OCI-LY1 (cell line): ENCODE results near the gene TSC22D1.

Experiments used
- H2AFZ ChIP-seq: fragments of 200-600 bp; sonication (generic), shearing (Covaris generic); 2 replicates; pipeline ENCODE4 v1.6.0; 2014; ENCODE audit warnings: antibody characterized with exemption, mild to moderate bottlenecking, low read length
- H3F3A ChIP-seq: fragments of 200-600 bp; sonication (generic), shearing (Covaris generic); 2 replicates; pipeline ENCODE4 v1.6.0; 2014; ENCODE audit warnings: mild to moderate bottlenecking, antibody characterized with exemption, low read length, moderate library complexity; ENCODE audit not compliant: insufficient read depth
- H3K27ac ChIP-seq: fragments of 200-600 bp; sonication (generic); 2 replicates; pipeline ENCODE4 v1.5.1; 2014; ENCODE audit warnings: low read length, mixed run types, mild to moderate bottlenecking, low read depth; ENCODE audit not compliant: poor library complexity, severe bottlenecking
- H3K27me3 ChIP-seq: fragments of 200-600 bp; sonication (generic); 2 replicates; pipeline ENCODE4 v1.6.0; 2014; ENCODE audit warnings: antibody characterized with exemption, mild to moderate bottlenecking, low read length, moderate library complexity; ENCODE audit not compliant: insufficient read depth
- H3K36me3 ChIP-seq: fragments of 200-600 bp; sonication (generic); 2 replicates; pipeline ENCODE4 v1.6.1; 2014; ENCODE audit warnings: mild to moderate bottlenecking, antibody characterized with exemption, low read length, moderate library complexity, mixed read lengths; ENCODE audit not compliant: insufficient read depth
- H3K4me1 ChIP-seq: fragments of 200-600 bp; sonication (generic); 2 replicates; pipeline ENCODE4 v1.5.1; 2014; ENCODE audit warnings: mild to moderate bottlenecking, low read length, moderate library complexity; ENCODE audit not compliant: insufficient read depth, severe bottlenecking
- H3K4me2 ChIP-seq: fragments of 200-600 bp; sonication (generic), shearing (Covaris generic); 2 replicates; pipeline ENCODE4 v1.6.1; 2014; ENCODE audit warnings: low read length
- H3K4me3 ChIP-seq: fragments of 200-600 bp; sonication (generic); 2 replicates; pipeline ENCODE4 v1.5.1; 2014; ENCODE audit warnings: low read length, low read depth, mild to moderate bottlenecking, mixed read lengths; ENCODE audit not compliant: poor library complexity, severe bottlenecking
- H3K79me2 ChIP-seq: fragments of 200-600 bp; shearing (Covaris generic); 2 replicates; pipeline ENCODE4 v1.6.1; 2016; ENCODE audit warnings: mixed run types, low read length, mixed read lengths; ENCODE audit not compliant: insufficient read depth
- H3K9ac ChIP-seq: fragments of 200-600 bp; sonication (generic), shearing (Covaris generic); 2 replicates; pipeline ENCODE4 v1.6.1; 2014; ENCODE audit warnings: mild to moderate bottlenecking, low read length, mixed read lengths
- H3K9me2 ChIP-seq: fragments of 200-600 bp; sonication (generic), shearing (Covaris generic); 2 replicates; pipeline ENCODE4 v1.6.1; 2014; ENCODE audit warnings: low read depth, mild to moderate bottlenecking, low read length, mixed read lengths
- H3K9me3 ChIP-seq: fragments of 200-600 bp; shearing (Covaris generic); 2 replicates; pipeline ENCODE4 v1.6.1; 2014; ENCODE audit warnings: low read length, mixed read lengths
- H4K20me1 ChIP-seq: fragments of 200-600 bp; sonication (generic), shearing (Covaris generic); 2 replicates; pipeline ENCODE4 v1.6.0; 2016; ENCODE audit warnings: mild to moderate bottlenecking, low read length; ENCODE audit not compliant: insufficient read depth
- CTCF ChIP-seq: fragments of 200-600 bp; sonication (generic), shearing (Covaris generic); IDR thresholded peaks from 2 replicates; pipeline ENCODE4 v1.5.1; 2017; ENCODE audit warnings: mild to moderate bottlenecking, antibody characterized with exemption, low read length, moderate library complexity, mixed read lengths
- EZH2 ChIP-seq: fragments of 200-600 bp; sonication (generic), shearing (Covaris generic); IDR thresholded peaks from 2 replicates; pipeline ENCODE4 v1.8.0; 2017; ENCODE audit warnings: borderline replicate concordance, mixed run types, mild to moderate bottlenecking, antibody characterized with exemption, low read length, moderate library complexity, mixed read lengths

The TSC22D1 gene

GRCh38 chr13:44447783-44448321 is 128.3 kb downstream of the TSC22D1 start:
- H4K20me1 ChIP-seq, result 0 out of 2 replicates have a peak, but pooled peaks cover 2% of the 10 kb centered on the region
- no peak overlapping the region for H3K4me3 ChIP-seq
- no peaks in the 10 kb centered on the region for H3F3A ChIP-seq

GRCh38 chr13:44440046-44440608 is 136.0 kb downstream of the TSC22D1 start:
- no peak overlapping the region for H3K27ac ChIP-seq
- no peaks in the 10 kb centered on the region for H3K27me3 ChIP-seq
- peaks cover 23% of the 10 kb centered on the region for H3K4me1 ChIP-seq
- TF ChIP-seq EZH2, result no peak
- TF ChIP-seq CTCF, result no peak
- no peaks in the 10 kb centered on the region for H3F3A ChIP-seq
- no peak overlapping the region for H3K4me3 ChIP-seq
- H3K9ac ChIP-seq, result no peak overlapping the region
- H4K20me1 ChIP-seq, result no peaks in the 10 kb centered on the region
- H3K4me2 ChIP-seq, result no peak overlapping the region
- H3K9me2 ChIP-seq, result no peaks in the 10 kb centered on the region
- no peaks in the 10 kb centered on the region for H3K36me3 ChIP-seq
- H3K9me3 ChIP-seq, result no peaks in the 10 kb centered on the region
- H2AFZ ChIP-seq, result no peak overlapping the region
- no peaks in the 10 kb centered on the region for H3K79me2 ChIP-seq

More at GRCh38 chr13:44447783-44448321, 128.3 kb downstream of the TSC22D1 start:
- H3K9me2 ChIP-seq, result no peaks in the 10 kb centered on the region
- no peak overlapping the region for H3K4me2 ChIP-seq
- H3K36me3 ChIP-seq, result no peaks in the 10 kb centered on the region
- no peak overlapping the region for H3K9ac ChIP-seq
- no peaks in the 10 kb centered on the region for H3K27me3 ChIP-seq
- no peak overlapping the region for H2AFZ ChIP-seq
- no peak for TF ChIP-seq CTCF
- TF ChIP-seq EZH2, result no peak
- H3K27ac ChIP-seq, result no peak overlapping the region
- no peaks in the 10 kb centered on the region for H3K9me3 ChIP-seq
- H3K4me1 ChIP-seq, result no peaks in the 10 kb centered on the region
- H3K79me2 ChIP-seq, result no peaks in the 10 kb centered on the region

- no peak overlapping the region for H3K27ac ChIP-seq
- H3K79me2 ChIP-seq, result no peaks in the 10 kb centered on the region
Measured at GRCh38 chr13:44439452-44440024, 136.6 kb downstream of the TSC22D1 start.

More at GRCh38 chr13:44439452-44440024, 136.6 kb downstream of the TSC22D1 start:
- TF ChIP-seq CTCF (no peak), EZH2 (no peak)
- Histone ChIP-seq H4K20me1 (no peaks in the 10 kb centered on the region), H3K27me3 (no peaks in the 10 kb centered on the region), H3K9me2 (no peaks in the 10 kb centered on the region), H3K9ac (no peak overlapping the region), H3F3A (no peaks in the 10 kb centered on the region), H2AFZ (no peak overlapping the region), H3K4me3 (no peak overlapping the region), H3K4me1 (peaks cover 23% of the 10 kb centered on the region), H3K9me3 (no peaks in the 10 kb centered on the region), H3K4me2 (no peak overlapping the region), H3K36me3 (no peaks in the 10 kb centered on the region)
